Vagina (tissue), 2 donors: ENCODE data around the gene SLC9A9.

Source experiments
- POLR2A ChIP-seq, 2 donors: fragments of 450-650 bp; IDR thresholded peaks; one replicate each; pipeline ENCODE4 v1.6.1; 2017; ENCODE audit warnings: antibody characterized with exemption in 2 of 2, mild to moderate bottlenecking in 2 of 2, moderate library complexity in 2 of 2
- POLR2AphosphoS5 ChIP-seq, 2 donors: sonication (generic); formaldehyde crosslinking; IDR thresholded peaks; one replicate each; pipeline ENCODE4 v1.9.0; 2017; ENCODE audit warnings: antibody characterized with exemption in 2 of 2, mild to moderate bottlenecking in 2 of 2, low read depth in 1 of 2; ENCODE audit not compliant: insufficient read depth in 1 of 2
- TF ChIP-seq, protein P1 (sequence below), 3 experiments: fragments of 450-650 bp in 2 of 3; fragments of 200-600 bp in 1 of 3; sonication (generic) in 1 of 3; IDR thresholded peaks; one replicate each; pipeline ENCODE4 v1.5.1; 2017 to 2019; ENCODE audit warnings: antibody characterized with exemption in 3 of 3, mild to moderate bottlenecking in 2 of 3, moderate library complexity in 2 of 3

- no peak for TF ChIP-seq POLR2AphosphoS5 (IDR thresholded peaks at IDR 0.05; ENCODE audit: insufficient read depth in 1 of 2, low read depth in 1 of 2)
- TF ChIP-seq, protein P1, sequence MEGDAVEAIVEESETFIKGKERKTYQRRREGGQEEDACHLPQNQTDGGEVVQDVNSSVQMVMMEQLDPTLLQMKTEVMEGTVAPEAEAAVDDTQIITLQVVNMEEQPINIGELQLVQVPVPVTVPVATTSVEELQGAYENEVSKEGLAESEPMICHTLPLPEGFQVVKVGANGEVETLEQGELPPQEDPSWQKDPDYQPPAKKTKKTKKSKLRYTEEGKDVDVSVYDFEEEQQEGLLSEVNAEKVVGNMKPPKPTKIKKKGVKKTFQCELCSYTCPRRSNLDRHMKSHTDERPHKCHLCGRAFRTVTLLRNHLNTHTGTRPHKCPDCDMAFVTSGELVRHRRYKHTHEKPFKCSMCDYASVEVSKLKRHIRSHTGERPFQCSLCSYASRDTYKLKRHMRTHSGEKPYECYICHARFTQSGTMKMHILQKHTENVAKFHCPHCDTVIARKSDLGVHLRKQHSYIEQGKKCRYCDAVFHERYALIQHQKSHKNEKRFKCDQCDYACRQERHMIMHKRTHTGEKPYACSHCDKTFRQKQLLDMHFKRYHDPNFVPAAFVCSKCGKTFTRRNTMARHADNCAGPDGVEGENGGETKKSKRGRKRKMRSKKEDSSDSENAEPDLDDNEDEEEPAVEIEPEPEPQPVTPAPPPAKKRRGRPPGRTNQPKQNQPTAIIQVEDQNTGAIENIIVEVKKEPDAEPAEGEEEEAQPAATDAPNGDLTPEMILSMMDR (IDR thresholded peaks at IDR 0.05), result no peak
- TF ChIP-seq POLR2A (IDR thresholded peaks at IDR 0.05), result no peak
These were observed 8.3 kb downstream of the SLC9A9 start for GRCh38 chr3:143839980-143840379.
